Mucosa of rectum (tissue), 2 donors: ENCODE results near the gene ATP6V0D1.
A peak's percentile ranks its signal among the peaks of the same experiment; 100 is the strongest.

Source experiments
- H3K27ac ChIP-seq, 2 donors: one replicate each; pipeline ENCODE4 v1.7.0; 2013; ENCODE audit warnings: inconsistent platforms in 2 of 2, low read depth in 2 of 2, low read length in 2 of 2
- H3K27me3 ChIP-seq, 2 donors: one replicate each; pipeline ENCODE4 v1.7.0; 2013; ENCODE audit warnings: low read length in 2 of 2; ENCODE audit not compliant: control insufficient read depth in 2 of 2, insufficient read depth in 2 of 2
- H3K36me3 ChIP-seq, 2 donors: one replicate each; pipeline ENCODE4 v1.7.0; 2013; ENCODE audit warnings: low read length in 2 of 2; ENCODE audit not compliant: control insufficient read depth in 2 of 2, insufficient read depth in 2 of 2
- H3K4me1 ChIP-seq, 2 donors: one replicate each; pipeline ENCODE4 v1.7.0; 2013; ENCODE audit warnings: low read length in 2 of 2, mild to moderate bottlenecking in 1 of 2; ENCODE audit not compliant: control insufficient read depth in 2 of 2, insufficient read depth in 2 of 2
- H3K4me3 ChIP-seq, 2 donors: one replicate each; pipeline ENCODE4 v1.7.0; 2013; ENCODE audit warnings: low read length in 2 of 2
- H3K9ac ChIP-seq, 2 donors: one replicate each; pipeline ENCODE4 v1.7.0; 2013; ENCODE audit warnings: low read length in 2 of 2, low read depth in 1 of 2, mild to moderate bottlenecking in 1 of 2
- H3K9me3 ChIP-seq, 2 donors: one replicate each; pipeline ENCODE4 v1.7.0; 2013; ENCODE audit warnings: low read length in 2 of 2; ENCODE audit not compliant: control insufficient read depth in 2 of 2
- donor health status: healthy.
- donor health status: Normal muscosa, but diverticular disease.

ATP6V0D1 gene

DNA sequence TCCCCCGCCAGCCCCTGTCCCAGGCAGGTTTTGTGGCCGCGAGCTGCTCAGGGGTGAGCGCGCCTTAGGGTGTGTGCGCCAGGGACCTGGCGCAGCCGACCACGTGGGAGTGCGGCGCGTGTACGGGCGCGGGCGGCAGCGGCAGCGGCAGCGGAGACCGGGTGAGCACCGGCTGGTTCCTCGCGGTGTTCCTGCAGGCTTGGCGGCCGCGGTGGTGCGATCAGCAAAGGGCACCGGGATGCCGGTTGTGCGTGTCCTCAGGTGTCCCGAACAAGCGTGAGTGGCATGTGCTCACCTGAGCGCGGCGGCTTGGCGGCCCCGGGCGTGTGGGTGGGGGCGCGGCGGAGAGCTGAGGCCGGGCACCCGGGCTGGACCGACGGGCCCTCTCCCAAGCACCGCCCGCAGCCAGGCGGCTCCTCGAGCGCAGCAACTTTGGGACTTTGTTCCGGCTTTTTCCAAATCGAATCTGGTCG, 50.4 kb downstream of the ATP6V0D1 start:
- Histone ChIP-seq H3K27me3 (no peaks in the 10 kb centered on the region), H3K9me3 (no peaks in the 10 kb centered on the region), H3K4me1 (peaks cover 29 to 44% of the 10 kb centered on the region in 2 donors), H3K4me3 (peak overlapping the region; percentile 76 to 85), H3K36me3 (peaks cover 10 to 15% of the 10 kb centered on the region in 2 donors), H3K9ac (peak overlapping the region; percentile 99 to 100), H3K27ac (peak overlapping the region; percentile 98 to 99)

DNA sequence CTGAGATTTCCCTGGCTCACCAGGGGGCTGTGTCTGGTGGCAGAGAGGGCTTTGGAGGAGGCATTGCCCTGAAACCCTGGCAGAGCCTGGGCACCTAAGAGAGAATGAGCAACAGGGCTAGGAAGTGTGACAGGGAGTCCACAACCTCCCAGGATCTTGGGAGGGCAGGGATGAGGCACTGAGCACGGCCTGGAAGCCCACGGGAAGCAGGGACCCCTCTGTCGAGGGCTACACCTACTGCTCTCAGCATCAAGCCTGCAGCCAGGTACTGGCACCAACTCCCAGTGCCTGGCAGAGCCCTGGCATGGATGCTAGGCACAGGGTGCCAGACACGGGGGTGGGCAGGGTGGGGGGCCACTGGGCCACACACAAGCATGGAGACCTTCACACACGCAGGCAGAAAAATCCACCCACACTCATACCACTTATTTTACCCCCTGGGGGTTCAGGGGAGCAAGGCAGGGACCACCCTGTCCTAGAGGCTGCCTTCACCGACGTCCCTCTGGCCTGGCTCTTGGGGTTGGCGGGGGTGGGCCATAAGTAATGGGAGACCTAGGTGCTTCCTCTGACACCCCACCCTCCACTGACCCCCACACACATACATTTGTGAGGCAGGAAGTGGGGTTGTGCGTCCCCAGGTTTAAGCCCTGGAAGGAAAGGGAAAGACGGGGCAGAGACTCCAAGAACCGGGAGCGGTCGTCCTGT, 51.0 kb downstream of the ATP6V0D1 start:
- Histone ChIP-seq H3K27ac (peak overlapping the region; percentile 98 to 99), H3K36me3 (peaks cover 4 to 9% of the 10 kb centered on the region in 2 donors), H3K9me3 (no peaks in the 10 kb centered on the region), H3K4me1 (peaks cover 26 to 44% of the 10 kb centered on the region in 2 donors), H3K4me3 (peak overlapping the region; percentile 76 to 85), H3K27me3 (peaks cover 0 to 3% of the 10 kb centered on the region in 2 donors), H3K9ac (peak overlapping the region; percentile 99 to 100)

DNA sequence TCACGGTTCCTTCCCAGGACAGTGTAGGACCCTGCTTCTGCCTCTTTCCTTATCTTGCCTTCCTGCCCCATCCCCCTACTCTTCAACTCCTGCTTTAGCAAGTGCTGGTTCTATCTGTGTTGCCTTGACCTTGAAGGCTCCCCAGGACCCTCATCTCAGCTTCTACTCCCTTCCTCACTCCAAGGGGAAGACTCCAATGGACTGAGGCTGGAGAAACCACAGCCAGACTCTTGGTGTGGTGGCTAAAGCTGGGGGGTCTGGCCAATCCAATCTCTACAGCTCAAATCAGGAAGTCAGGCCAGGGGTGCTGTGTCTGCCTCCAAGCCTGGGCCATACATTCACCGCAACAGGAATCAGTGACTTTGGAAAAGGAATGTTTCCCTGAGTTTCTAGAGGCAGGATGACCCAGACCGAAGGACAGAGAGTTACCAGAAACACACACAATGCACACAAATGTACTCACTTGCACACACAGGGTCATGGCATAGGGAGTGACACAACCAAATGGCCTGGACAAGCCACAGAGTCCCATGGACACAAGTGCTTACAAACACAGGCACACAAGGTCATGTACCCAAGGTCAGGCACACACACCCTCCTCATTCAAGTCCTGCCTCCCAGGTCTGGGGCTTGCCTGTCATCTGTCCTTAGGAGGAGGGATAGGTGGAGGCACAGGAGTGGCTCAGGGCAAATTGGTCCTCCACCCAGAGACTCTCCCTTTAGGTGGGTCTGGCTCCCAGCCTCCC, 51.7 kb downstream of the ATP6V0D1 start:
- peaks cover 26 to 43% of the 10 kb centered on the region in 2 donors for H3K4me1 ChIP-seq
- H3K9ac ChIP-seq, result peak overlapping the region; percentile 99 to 100

DNA sequence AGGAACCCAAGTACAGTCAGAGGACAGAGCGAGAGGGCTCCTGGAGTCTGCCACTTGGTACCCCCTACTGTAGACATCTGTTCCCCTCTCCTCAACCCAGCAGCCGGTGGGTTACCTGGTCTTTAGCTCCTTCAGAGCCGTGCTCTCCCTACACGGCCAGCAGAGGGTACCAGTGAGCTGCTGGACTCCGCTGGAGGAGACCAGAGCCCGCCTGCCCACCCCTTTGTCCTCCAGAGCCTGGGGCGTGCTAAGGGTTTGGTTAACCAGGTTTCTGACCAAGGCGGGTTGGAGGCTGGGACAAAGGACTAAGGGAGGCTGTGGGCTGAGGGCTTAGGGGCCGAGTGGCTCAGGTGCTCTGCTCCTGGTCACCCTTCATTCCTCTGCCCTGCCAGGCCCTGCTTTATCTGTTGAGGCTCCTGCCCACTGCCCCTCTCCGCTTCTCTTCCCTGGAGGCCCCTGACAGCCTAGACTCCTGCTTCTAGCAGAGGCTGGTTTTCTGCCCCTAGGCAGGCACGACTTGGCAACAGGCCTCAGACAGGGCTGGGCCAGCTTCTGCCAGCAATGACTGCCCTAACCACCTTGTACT, 52.7 kb downstream of the ATP6V0D1 start:
- H3K9me3 ChIP-seq, result no peaks in the 10 kb centered on the region
- peak overlapping the region; percentile 68 to 100 for H3K9ac ChIP-seq
- H3K27ac ChIP-seq, result peak overlapping the region; percentile 98 to 99
- H3K27me3 ChIP-seq, result peaks cover 3 to 4% of the 10 kb centered on the region in 2 donors
- H3K4me3 ChIP-seq, result no peak overlapping the region
- peaks cover 25 to 35% of the 10 kb centered on the region in 2 donors for H3K4me1 ChIP-seq
- peaks cover under 1 to 5% of the 10 kb centered on the region in 2 donors for H3K36me3 ChIP-seq

More for the DNA sequence above, 51.7 kb downstream of the ATP6V0D1 start:
- Histone ChIP-seq H3K27ac (peak overlapping the region; percentile 98 to 99), H3K4me3 (peak overlapping the region; percentile 76 to 85), H3K27me3 (peaks cover 3 to 4% of the 10 kb centered on the region in 2 donors), H3K9me3 (no peaks in the 10 kb centered on the region), H3K36me3 (peaks cover 4 to 9% of the 10 kb centered on the region in 2 donors)

DNA sequence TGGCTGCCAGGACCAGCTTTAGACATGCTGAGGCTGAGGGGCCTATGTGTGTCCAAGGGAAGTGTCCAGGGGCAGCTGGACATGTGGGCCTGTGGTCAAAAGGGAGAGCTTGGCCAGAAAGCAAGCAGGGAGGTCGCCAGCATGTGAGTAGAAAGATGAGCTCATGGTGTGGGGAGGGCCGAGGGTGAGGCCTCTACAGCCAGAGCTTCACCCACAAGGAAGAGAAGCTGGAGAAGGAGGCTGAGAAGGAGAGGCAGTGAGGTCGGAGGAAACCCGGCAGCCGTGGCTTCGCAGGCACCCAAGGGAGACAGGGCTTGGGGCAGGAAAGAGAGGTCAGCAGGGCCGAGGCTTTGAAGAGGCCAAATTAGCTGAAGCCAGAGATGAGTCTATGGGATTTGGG, 54.0 kb downstream of the ATP6V0D1 start:
- Histone ChIP-seq H3K4me3 (no peak overlapping the region), H3K36me3 (no peaks in the 10 kb centered on the region), H3K9ac (peak overlapping the region in 1 of 2 donors; percentile 2), H3K27ac (no peak overlapping the region), H3K27me3 (peaks cover 3 to 4% of the 10 kb centered on the region in 2 donors), H3K9me3 (no peaks in the 10 kb centered on the region), H3K4me1 (peaks cover 21 to 27% of the 10 kb centered on the region in 2 donors)

DNA sequence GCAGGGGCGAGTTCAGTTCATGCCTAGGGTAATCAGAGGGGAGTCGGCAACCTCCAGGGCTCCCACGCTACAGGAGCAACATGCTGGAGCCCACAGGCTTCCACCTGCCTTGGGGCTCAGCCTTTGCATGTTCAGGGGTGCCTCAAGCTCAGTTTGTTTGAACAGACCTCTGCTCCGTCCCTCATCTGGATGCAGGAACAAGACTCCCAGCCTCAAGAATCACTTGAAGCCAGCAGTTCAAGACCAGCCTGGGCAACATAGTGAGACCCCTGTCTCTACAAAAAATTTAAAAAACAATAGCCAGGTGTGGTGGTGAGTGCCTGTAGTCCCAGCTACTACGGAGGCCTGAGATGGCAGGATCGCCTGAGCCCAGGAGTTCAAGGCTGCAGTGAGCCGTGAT, 54.9 kb downstream of the ATP6V0D1 start:
- no peaks in the 10 kb centered on the region for H3K36me3 ChIP-seq
- H3K9ac ChIP-seq, result no peak overlapping the region
- H3K4me3 ChIP-seq, result no peak overlapping the region
- peaks cover 3 to 4% of the 10 kb centered on the region in 2 donors for H3K27me3 ChIP-seq
- H3K9me3 ChIP-seq, result no peaks in the 10 kb centered on the region
- H3K4me1 ChIP-seq, result peaks cover 17 to 27% of the 10 kb centered on the region in 2 donors
- H3K27ac ChIP-seq, result no peak overlapping the region

DNA sequence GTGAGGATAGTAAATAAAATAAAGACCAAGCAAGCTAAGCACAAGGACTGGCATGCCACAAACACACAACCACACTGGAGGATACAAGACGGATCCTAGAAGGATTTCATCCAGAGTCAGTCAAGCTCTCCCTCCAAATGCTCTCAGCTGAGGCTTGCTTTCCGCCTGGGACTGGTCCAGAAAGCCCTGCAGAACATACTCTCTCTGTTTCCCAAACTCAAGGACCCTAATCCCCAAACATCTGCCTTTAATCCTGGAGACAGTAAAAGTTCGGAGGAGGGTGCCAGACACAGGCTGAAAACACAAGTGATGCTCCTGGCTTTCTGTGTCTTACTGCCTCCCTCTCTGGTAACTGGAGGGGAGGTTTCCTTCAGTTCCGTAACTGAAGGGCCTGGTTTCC, 55.4 kb downstream of the ATP6V0D1 start:
- no peak overlapping the region for H3K4me3 ChIP-seq

DNA sequence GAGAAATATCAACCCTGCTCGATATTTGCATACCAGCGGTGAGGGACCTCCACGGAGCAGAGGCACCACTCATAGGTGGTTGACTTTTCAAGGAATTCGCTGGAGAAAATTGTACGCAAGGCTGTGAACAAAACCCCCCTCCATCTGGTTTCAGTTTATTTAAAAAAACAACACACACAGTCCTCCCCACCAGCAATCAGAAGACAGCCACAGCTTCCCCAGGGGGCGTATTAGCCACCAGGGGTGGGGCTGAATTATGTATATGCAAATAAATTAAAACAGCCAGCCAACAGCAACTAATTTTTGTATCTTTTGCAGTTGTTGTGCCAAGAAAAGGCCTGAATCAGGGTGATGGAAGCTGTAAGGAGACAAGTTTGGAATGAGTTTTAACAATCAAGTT, 55.9 kb downstream of the ATP6V0D1 start:
- no peak overlapping the region for H3K4me3 ChIP-seq
- H3K9me3 ChIP-seq, result no peaks in the 10 kb centered on the region
- H3K4me1 ChIP-seq, result peaks cover 17 to 24% of the 10 kb centered on the region in 2 donors
- no peak overlapping the region for H3K9ac ChIP-seq
- no peak overlapping the region for H3K27ac ChIP-seq
- peaks cover 3 to 4% of the 10 kb centered on the region in 2 donors for H3K27me3 ChIP-seq
- H3K36me3 ChIP-seq, result no peaks in the 10 kb centered on the region

More for the DNA sequence above, 55.4 kb downstream of the ATP6V0D1 start:
- no peaks in the 10 kb centered on the region for H3K36me3 ChIP-seq
- no peak overlapping the region for H3K27ac ChIP-seq
- no peaks in the 10 kb centered on the region for H3K9me3 ChIP-seq
- H3K4me1 ChIP-seq, result peaks cover 17 to 27% of the 10 kb centered on the region in 2 donors
- peaks cover 3 to 4% of the 10 kb centered on the region in 2 donors for H3K27me3 ChIP-seq
- H3K9ac ChIP-seq, result no peak overlapping the region

DNA sequence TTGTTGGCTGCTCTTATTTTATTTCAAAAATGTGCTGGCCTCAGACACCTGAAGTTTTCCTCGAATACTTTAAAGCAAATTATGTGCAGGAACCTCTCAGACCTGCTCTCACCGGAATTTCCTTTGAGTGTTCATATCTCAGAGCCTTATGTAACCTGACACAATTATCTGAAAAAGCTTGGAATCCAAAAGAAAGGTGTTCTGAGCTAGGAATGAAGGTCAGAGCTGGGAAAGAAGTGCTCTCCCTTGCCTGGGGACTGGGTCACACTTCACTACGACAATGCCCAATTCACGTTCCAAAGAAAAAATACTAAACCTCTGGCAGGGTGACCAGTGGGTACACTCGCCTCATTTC, 56.7 kb downstream of the ATP6V0D1 start:
- Histone ChIP-seq H3K4me1 (peaks cover 16 to 17% of the 10 kb centered on the region in 2 donors), H3K27me3 (peaks cover 3 to 4% of the 10 kb centered on the region in 2 donors), H3K9me3 (no peaks in the 10 kb centered on the region), H3K27ac (no peak overlapping the region), H3K36me3 (no peaks in the 10 kb centered on the region), H3K9ac (no peak overlapping the region), H3K4me3 (no peak overlapping the region)
